ENCODE measurements around the gene TUBGCP6.

DNA sequence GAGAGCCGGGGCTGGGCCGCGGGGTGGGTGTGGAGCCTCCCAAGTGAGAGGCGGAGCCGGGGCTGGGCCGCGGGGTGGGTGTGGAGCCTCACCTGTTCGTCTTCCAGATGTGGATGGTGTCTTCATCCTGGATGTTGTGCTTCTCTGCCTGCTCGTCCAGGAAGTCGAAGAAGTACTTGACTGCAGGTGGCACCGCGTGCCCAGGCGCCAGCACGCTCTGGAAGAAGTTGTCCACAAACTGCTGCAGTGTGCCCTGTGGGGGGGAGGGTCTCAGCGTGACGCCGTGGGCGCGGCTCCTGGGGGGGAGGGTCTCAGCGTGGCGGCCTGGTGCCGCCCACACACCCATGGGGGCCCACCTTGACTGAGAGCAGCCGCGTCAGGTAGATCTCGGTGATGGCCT, 32.9 kb upstream of the TUBGCP6 start:
- TF ChIP-seq, protein P1, sequence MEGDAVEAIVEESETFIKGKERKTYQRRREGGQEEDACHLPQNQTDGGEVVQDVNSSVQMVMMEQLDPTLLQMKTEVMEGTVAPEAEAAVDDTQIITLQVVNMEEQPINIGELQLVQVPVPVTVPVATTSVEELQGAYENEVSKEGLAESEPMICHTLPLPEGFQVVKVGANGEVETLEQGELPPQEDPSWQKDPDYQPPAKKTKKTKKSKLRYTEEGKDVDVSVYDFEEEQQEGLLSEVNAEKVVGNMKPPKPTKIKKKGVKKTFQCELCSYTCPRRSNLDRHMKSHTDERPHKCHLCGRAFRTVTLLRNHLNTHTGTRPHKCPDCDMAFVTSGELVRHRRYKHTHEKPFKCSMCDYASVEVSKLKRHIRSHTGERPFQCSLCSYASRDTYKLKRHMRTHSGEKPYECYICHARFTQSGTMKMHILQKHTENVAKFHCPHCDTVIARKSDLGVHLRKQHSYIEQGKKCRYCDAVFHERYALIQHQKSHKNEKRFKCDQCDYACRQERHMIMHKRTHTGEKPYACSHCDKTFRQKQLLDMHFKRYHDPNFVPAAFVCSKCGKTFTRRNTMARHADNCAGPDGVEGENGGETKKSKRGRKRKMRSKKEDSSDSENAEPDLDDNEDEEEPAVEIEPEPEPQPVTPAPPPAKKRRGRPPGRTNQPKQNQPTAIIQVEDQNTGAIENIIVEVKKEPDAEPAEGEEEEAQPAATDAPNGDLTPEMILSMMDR (IDR thresholded peaks at IDR 0.05), result no peak
- TF ChIP-seq POLR2A (IDR thresholded peaks at IDR 0.05), result no peak

Data from heart left ventricle (tissue), 13 donors.